Left lung (tissue), 10 donors: ENCODE measurements around the gene LAIR2. TPM values are rescaled to one million over a fixed set of nuclear protein-coding genes. Genes with fewer than 3 reads are reported as not detected.

ENCODE experiments used
- ATAC-seq: fragments of 200-7000 bp; cut with Tn5 transposase; one replicate; pipeline ENCODE4 v1.9.1; 2020; ENCODE audit warnings: moderate library complexity
- DNase-seq, 4 donors: peaks; one replicate each; pipeline ENCODE4 v3.0.0-alpha.2; 2013 to 2020
- H3K27ac ChIP-seq, 2 donors: fragments of 200-600 bp; sonication (generic) in 1 of 2; one replicate each; pipeline versions ENCODE4 v1.5.0 to v1.8.0; 2020 to 2021
- H3K27me3 ChIP-seq, 2 donors: fragments of 200-600 bp; sonication (generic) in 1 of 2; one replicate each; pipeline versions ENCODE4 v1.5.0 to v1.8.0; 2020 to 2021
- H3K36me3 ChIP-seq, 2 donors: fragments of 200-600 bp; sonication (generic) in 1 of 2; one replicate each; pipeline versions ENCODE4 v1.5.0 to v1.8.0; 2020 to 2021
- H3K4me1 ChIP-seq, 2 donors: fragments of 200-600 bp; one replicate each; pipeline ENCODE4 v1.8.0; 2021
- H3K4me3 ChIP-seq, 2 donors: fragments of 200-600 bp; sonication (generic) in 1 of 2; one replicate each; pipeline versions ENCODE4 v1.5.0 to v1.8.0; 2020 to 2021; ENCODE audit warnings: mild to moderate bottlenecking in 1 of 2
- H3K9me3 ChIP-seq, 2 donors: fragments of 200-600 bp; sonication (generic) in 1 of 2; one replicate each; pipeline versions ENCODE4 v1.5.0 to v1.8.0; 2020 to 2021
- intact Hi-C, 2 donors: fragments of 100-400 bp; cut with DNase I; formaldehyde crosslinking; loops; one replicate each; pipeline versions ENCODE4 v1.11.2 to v1.14.2; 2022
- polyA plus RNA-seq, 6 donors: library from polyadenylated mRNA; unstranded; fragments of 120-200 nt; gene quantifications; one replicate each; pipeline ENCODE4 v1.2.1, GENCODE V29; 2013; ENCODE audit not compliant: insufficient read length in 6 of 6
- total RNA-seq, 2 donors: library from RNA; stranded (reverse); fragmentation: NEBNext Ultra II Directional; extraction: Animal tissue kit (Norgen Biotek cat#: 25700); gene quantifications; one replicate each; pipeline ENCODE4 v1.2.1, GENCODE V29; 2021
- TF ChIP-seq, protein P1 (sequence below), 2 donors: fragments of 200-600 bp; sonication (generic) in 1 of 2; IDR thresholded peaks; one replicate each; pipeline versions ENCODE4 v1.5.0 to v1.8.0; 2021; ENCODE audit warnings: antibody characterized with exemption in 2 of 2
- donor health status: DM: no; HTN: yes; CAD: no.
- donor health status: DM: no; HTN: no; CAD: no.

The LAIR2 gene
- total and polyA plus RNA-seq, 8 donors, result 1.0 to 3.1 (median 1.4) TPM; not detected in 5

DNA sequence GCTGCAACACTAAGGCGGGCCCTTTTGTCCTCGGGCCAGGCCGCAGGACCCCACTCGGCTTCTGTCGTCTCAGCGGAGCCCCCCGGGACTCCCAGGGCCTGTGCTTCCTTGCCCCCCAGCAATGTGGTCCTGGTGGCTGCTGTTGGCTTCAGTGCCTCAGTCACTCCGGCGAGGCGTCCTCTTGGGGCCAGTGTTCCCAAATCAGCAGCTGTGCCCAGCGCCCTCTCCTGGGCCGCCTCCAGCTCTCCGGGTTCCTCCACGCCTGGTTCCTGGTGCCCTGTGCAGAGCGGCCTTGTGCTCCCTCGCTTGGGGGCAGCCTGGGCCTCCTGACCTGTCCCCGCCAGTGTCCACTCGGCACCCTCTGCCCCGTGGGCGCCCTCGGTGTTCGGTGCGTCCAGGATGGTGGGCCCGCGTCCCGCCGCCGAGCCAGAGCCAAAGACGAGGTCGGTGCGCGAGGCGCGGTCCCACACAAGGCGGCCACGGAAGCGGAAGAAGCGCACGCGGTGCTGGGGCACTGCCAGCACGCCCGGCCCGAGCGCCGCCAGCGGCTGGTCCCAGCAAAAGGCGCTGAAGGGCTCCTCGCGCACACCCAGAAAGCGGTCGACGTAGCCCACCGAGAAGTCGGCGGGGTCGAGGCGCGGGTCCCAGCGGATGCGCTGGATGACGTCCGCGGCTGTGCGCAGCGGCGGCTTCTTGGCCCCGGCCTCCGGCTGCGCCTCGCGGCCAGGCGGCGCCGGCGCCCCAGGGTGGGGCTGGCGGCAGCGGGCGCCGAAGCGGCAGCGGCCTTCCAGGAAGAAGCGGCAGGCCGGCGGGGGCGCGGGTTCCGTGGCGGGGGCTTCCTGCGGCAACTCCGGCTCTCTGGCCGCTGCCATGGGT, 39.7 kb upstream of the LAIR2 start:
- Histone ChIP-seq H3K27ac (peak overlapping the region; percentile 97), H3K27me3 (peaks cover 0 to 11% of the 10 kb centered on the region in 2 donors), H3K4me1 (peaks cover 17 to 34% of the 10 kb centered on the region in 2 donors), H3K9me3 (no peaks in the 10 kb centered on the region), H3K36me3 (peaks cover 0 to 46% of the 10 kb centered on the region in 2 donors), H3K4me3 (peak overlapping the region; percentile 59 to 67)
- TF ChIP-seq, protein P1, sequence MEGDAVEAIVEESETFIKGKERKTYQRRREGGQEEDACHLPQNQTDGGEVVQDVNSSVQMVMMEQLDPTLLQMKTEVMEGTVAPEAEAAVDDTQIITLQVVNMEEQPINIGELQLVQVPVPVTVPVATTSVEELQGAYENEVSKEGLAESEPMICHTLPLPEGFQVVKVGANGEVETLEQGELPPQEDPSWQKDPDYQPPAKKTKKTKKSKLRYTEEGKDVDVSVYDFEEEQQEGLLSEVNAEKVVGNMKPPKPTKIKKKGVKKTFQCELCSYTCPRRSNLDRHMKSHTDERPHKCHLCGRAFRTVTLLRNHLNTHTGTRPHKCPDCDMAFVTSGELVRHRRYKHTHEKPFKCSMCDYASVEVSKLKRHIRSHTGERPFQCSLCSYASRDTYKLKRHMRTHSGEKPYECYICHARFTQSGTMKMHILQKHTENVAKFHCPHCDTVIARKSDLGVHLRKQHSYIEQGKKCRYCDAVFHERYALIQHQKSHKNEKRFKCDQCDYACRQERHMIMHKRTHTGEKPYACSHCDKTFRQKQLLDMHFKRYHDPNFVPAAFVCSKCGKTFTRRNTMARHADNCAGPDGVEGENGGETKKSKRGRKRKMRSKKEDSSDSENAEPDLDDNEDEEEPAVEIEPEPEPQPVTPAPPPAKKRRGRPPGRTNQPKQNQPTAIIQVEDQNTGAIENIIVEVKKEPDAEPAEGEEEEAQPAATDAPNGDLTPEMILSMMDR (IDR thresholded peaks at IDR 0.05), result no peak
- intact Hi-C loops, result no loop called here
- DNase-seq (peak; percentile 62 to 93 (median 76)), ATAC-seq (peak; percentile 16)

DNA sequence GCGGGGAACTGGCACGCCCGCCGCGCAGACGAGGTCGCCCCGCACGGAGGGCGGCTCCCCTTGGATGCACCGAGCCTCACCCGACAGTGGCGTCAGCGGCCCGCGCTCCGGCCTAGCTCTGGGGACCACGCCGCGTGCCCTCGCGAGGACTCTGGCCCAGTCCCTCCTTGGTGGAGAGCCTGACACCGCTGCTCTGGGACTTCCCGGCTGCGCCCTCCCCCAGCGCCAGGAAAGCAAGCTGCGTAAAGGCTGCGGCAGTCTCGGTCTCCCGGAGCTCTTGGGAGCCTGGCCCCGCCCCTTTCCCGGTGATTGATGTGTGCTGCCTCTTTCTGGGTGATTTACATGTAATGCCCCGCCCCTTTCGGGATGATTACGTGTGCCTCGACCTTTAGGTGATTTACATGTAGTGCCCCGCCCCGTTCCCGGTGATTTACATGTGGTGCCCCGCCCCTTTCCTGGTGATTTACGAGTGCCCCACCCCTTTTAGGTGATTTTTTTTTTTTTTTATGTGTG, 39.0 kb upstream of the LAIR2 start, which contains the start of gene LENG9:
TSS of gene LENG9 (minus strand) at position 248 of the 513 bp plus-strand sequence. CDS start 252 bp downstream, outside the sequence.
- Histone ChIP-seq H3K4me1 (peaks cover 17 to 34% of the 10 kb centered on the region in 2 donors), H3K9me3 (no peaks in the 10 kb centered on the region), H3K4me3 (peak within 1 kb of the TSS; percentile 59 to 67), H3K36me3 (peaks cover 0 to 39% of the 10 kb centered on the region in 2 donors), H3K27me3 (peaks cover 0 to 14% of the 10 kb centered on the region in 2 donors), H3K27ac (peak within 1 kb of the TSS; percentile 97)
- TF ChIP-seq, protein P1 (IDR thresholded peaks at IDR 0.05), result no peak
- intact Hi-C loops, result no loop called here
- DNase-seq, result peak; percentile 96 to 99 (median 98)
- ATAC-seq, result peak; percentile 76

DNA sequence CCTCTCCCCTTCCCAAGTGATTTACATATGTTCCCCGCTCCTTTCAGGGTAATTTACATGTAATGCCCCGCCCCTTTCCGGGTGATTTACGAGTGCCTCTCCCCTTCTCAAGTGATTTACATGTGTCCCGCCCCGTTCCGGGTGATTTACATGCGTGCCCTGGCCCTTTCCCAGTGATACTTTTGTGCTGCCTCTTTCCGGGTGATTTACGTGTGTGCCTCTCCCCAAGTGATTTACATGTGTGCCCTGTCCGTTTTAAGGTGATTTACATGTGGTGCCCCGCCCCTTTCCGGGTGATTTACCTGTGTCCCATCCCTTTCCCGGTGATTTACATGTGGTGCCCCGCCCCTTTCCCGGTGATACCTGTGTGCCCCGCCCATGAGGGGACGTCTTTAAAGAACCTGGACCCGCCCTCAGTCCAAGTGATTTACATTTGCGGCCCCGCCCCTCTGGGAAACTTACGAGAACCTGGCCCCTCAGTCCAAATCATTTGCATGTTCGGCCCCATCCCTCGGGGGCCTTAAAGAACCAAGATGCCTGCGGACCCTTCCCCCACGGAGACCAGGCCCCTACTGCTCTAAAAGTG, 38.5 kb upstream of the LAIR2 start:
- H3K4me3 ChIP-seq, result peak overlapping the region; percentile 41 to 67
- ATAC-seq (peak; percentile 75), DNase-seq (peak; percentile 84 to 94 (median 90))
- peaks cover 17 to 34% of the 10 kb centered on the region in 2 donors for H3K4me1 ChIP-seq
- H3K9me3 ChIP-seq, result no peaks in the 10 kb centered on the region
- TF ChIP-seq, protein P1 (IDR thresholded peaks at IDR 0.05), result no peak
- H3K27ac ChIP-seq, result peak overlapping the region; percentile 97
- intact Hi-C loops, result no loop called here
- H3K27me3 ChIP-seq, result peaks cover 0 to 20% of the 10 kb centered on the region in 2 donors
- peaks cover 0 to 34% of the 10 kb centered on the region in 2 donors for H3K36me3 ChIP-seq

DNA sequence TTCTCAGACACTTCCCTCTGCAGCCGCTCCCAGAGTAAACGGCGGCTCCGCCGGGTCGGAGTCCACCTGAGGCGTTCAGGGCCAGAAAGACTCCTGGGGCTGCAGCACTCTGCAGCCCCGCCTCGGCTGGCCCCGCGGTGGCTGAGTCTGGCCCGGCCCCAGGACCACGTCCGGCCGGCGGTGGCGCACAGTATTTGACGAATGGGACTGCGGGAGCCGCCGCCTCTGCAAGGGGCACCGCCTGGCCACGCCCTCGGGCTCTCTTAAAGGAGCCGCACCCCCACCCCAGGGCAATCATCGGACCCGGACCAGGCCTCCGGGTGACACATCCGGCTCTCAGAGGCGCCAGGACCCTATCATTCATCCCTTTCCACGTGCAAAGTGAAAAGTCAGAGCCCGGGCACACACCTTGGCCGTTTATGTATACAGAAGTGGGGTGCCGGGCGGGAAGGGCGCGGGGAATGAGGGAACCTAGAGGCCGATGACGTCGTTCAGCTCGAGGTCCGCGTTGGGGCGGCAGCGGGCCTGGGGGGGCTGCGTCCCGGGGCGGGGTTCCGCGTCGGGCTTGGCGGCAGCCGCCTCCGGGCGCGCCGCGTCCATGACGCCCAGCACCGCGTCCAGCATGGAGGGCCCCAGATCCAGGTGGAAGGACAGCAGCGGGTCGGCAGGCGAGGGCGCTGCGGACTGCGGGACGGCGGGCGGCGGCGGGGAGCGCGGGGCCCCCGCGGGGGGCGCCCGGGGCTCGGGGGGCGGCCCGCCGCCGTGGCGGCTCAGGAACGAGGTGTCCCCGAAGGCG, 37.8 kb upstream of the LAIR2 start:
- intact Hi-C loops, result no loop called here
- DNase-seq (peak in 3 of 4 donors; percentile 88 to 98 (median 91)), ATAC-seq (peak; percentile 75)
- no peaks in the 10 kb centered on the region for H3K9me3 ChIP-seq
- peaks cover 0 to 26% of the 10 kb centered on the region in 2 donors for H3K27me3 ChIP-seq
- peaks cover 22 to 31% of the 10 kb centered on the region in 2 donors for H3K4me1 ChIP-seq
- H3K4me3 ChIP-seq, result peak overlapping the region; percentile 41 to 67
- TF ChIP-seq, protein P1 (IDR thresholded peaks at IDR 0.05), result peak in 1 of 2 donors; percentile 22
- H3K27ac ChIP-seq, result peak overlapping the region; percentile 97
- H3K36me3 ChIP-seq, result peaks cover 0 to 27% of the 10 kb centered on the region in 2 donors
